ENCODE measurements around the gene ALAS1.

ALAS1 gene

GRCh38 chr3:52237657-52238172, 39.8 kb downstream of the ALAS1 start:
- DNase-seq = peak; percentile 86 to 89 (median 88)

- peak; percentile 75 to 78 (median 78) for DNase-seq
Measured at GRCh38 chr3:52238193-52238760, 40.3 kb downstream of the ALAS1 start.

GRCh38 chr3:52238761-52239701, 41.1 kb downstream of the ALAS1 start, which contains the start of gene TWF2:
TWF2 (minus strand) TSS chr3:52239158; CDS start chr3:52239016, 142 bp downstream.
- DNase-seq = peak; percentile 83 to 95 (median 89)

GRCh38 chr3:52240059-52240885, 42.3 kb downstream of the ALAS1 start:
- DNase-seq = peak; percentile 77 to 82 (median 78)

- no peak for DNase-seq
Measured at GRCh38 chr3:52240886-52241370, 43.0 kb downstream of the ALAS1 start.

- DNase-seq = no peak
Measured at GRCh38 chr3:52242039-52242438, 44.1 kb downstream of the ALAS1 start.

GRCh38 chr3:52243791-52244628, 46.0 kb downstream of the ALAS1 start:
- peak; percentile 94 to 98 (median 96) for DNase-seq

GRCh38 chr3:52245322-52246263, 47.6 kb downstream of the ALAS1 start, which contains the start of gene PPM1M:
PPM1M (plus strand) TSS chr3:52245759; CDS start chr3:52245825, 66 bp downstream.
- peak; percentile 64 to 77 (median 69) for DNase-seq

GRCh38 chr3:52246264-52246620, 48.3 kb downstream of the ALAS1 start:
- no peak for DNase-seq

- DNase-seq = peak; percentile 60 to 74 (median 65)
Measured at GRCh38 chr3:52246728-52247408, 48.9 kb downstream of the ALAS1 start.

- DNase-seq = peak in 2 of 3 donors; percentile 21 to 41
Measured at GRCh38 chr3:52247409-52248164, 49.6 kb downstream of the ALAS1 start.

- no peak for DNase-seq
Measured at GRCh38 chr3:52248165-52248541, 50.2 kb downstream of the ALAS1 start.

- DNase-seq = no peak
Measured at GRCh38 chr3:52248816-52249547, 51.0 kb downstream of the ALAS1 start.

GRCh38 chr3:52249683-52250082, 51.7 kb downstream of the ALAS1 start:
- DNase-seq = no peak

- no peak for DNase-seq
Measured at GRCh38 chr3:52250122-52250521, 52.2 kb downstream of the ALAS1 start.

GRCh38 chr3:52253314-52254304, 55.6 kb downstream of the ALAS1 start:
- peak; percentile 93 to 96 (median 95) for DNase-seq

- no peak for DNase-seq
Measured at GRCh38 chr3:52254608-52255007, 56.6 kb downstream of the ALAS1 start.
